Upper lobe of right lung (tissue), 1 donor: ENCODE data around the gene OTOF. TPM values are rescaled to one million over a fixed set of nuclear protein-coding genes. Genes with fewer than 3 reads are reported as not detected.

Experiments
- ATAC-seq: fragments of 200-7000 bp; cut with Tn5 transposase; one replicate; pipeline ENCODE4 v1.9.1; 2020; ENCODE audit warnings: mild to moderate bottlenecking, moderate library complexity
- DNase-seq: peaks from one replicate; pipeline ENCODE4 v3.0.0-alpha.2; 2020
- H3K27ac ChIP-seq: fragments of 200-600 bp; one replicate; pipeline ENCODE4 v1.8.0; 2022
- H3K27me3 ChIP-seq: fragments of 200-600 bp; one replicate; pipeline ENCODE4 v1.8.0; 2022; ENCODE audit warnings: mild to moderate bottlenecking
- H3K36me3 ChIP-seq: fragments of 200-600 bp; one replicate; pipeline ENCODE4 v1.8.0; 2022
- H3K4me1 ChIP-seq: fragments of 200-600 bp; one replicate; pipeline ENCODE4 v1.8.0; 2022
- H3K4me3 ChIP-seq: fragments of 200-600 bp; one replicate; pipeline ENCODE4 v1.8.0; 2022; ENCODE audit warnings: mild to moderate bottlenecking
- H3K9me3 ChIP-seq: fragments of 200-600 bp; one replicate; pipeline ENCODE4 v1.8.0; 2022
- CTCF ChIP-seq: fragments of 200-600 bp; IDR thresholded peaks from one replicate; pipeline ENCODE4 v1.8.0; 2022; ENCODE audit warnings: antibody characterized with exemption
- intact Hi-C: fragments of 100-400 bp; cut with DNase I; formaldehyde crosslinking; loops from one replicate; pipeline ENCODE4 v1.11.0; 2022
- total RNA-seq: library from RNA; stranded (reverse); fragmentation: NEBNext Ultra II Directional; extraction: Animal tissue kit (Norgen Biotek cat#: 25700); gene quantifications from one replicate; pipeline ENCODE4 v1.2.1, GENCODE V29; 2021
- donor health status: DM: no; HTN: yes; CAD: no; lungs with severe emphysema.

Gene OTOF
- total RNA-seq, 1 donor from 2014 or later = 0.69 TPM

- no peaks in the 10 kb centered on the region for H3K36me3 ChIP-seq
- DNase-seq = peak; percentile 21
- ATAC-seq = no peak
- no peak for TF ChIP-seq CTCF
- intact Hi-C loops = no loop called here
- peaks cover 10% of the 10 kb centered on the region for H3K27me3 ChIP-seq
- no peaks in the 10 kb centered on the region for H3K4me1 ChIP-seq
- no peak overlapping the region for H3K4me3 ChIP-seq
- H3K9me3 ChIP-seq = no peaks in the 10 kb centered on the region
- H3K27ac ChIP-seq = no peak overlapping the region
Measured at GRCh38 chr2:26522325-26522724, 44.4 kb upstream of the OTOF start.

- Histone ChIP-seq H3K4me3 (no peak overlapping the region), H3K36me3 (no peaks in the 10 kb centered on the region), H3K4me1 (no peaks in the 10 kb centered on the region), H3K27ac (no peak overlapping the region), H3K9me3 (no peaks in the 10 kb centered on the region), H3K27me3 (peaks cover 6% of the 10 kb centered on the region)
- no peak for TF ChIP-seq CTCF
- intact Hi-C loops = no loop called here
- no peak for ATAC-seq
- peak; percentile 10 for DNase-seq
Measured at GRCh38 chr2:26521913-26522180, 43.9 kb upstream of the OTOF start.

GRCh38 chr2:26521054-26521912, 43.4 kb upstream of the OTOF start:
- no peaks in the 10 kb centered on the region for H3K4me1 ChIP-seq
- no peaks in the 10 kb centered on the region for H3K9me3 ChIP-seq
- H3K4me3 ChIP-seq = no peak overlapping the region
- intact Hi-C loops = no loop called here
- peak; percentile 16 for DNase-seq
- H3K27ac ChIP-seq = no peak overlapping the region
- H3K27me3 ChIP-seq = peaks cover 5% of the 10 kb centered on the region
- no peaks in the 10 kb centered on the region for H3K36me3 ChIP-seq
- ATAC-seq = no peak
- no peak for TF ChIP-seq CTCF

GRCh38 chr2:26520148-26520449, 42.2 kb upstream of the OTOF start:
- Histone ChIP-seq H3K27me3 (peaks cover 5% of the 10 kb centered on the region), H3K9me3 (no peaks in the 10 kb centered on the region), H3K4me1 (no peaks in the 10 kb centered on the region), H3K36me3 (no peaks in the 10 kb centered on the region), H3K4me3 (no peak overlapping the region), H3K27ac (no peak overlapping the region)
- intact Hi-C loops = no loop called here
- no peak for TF ChIP-seq CTCF
- ATAC-seq (no peak), DNase-seq (no peak)

GRCh38 chr2:26519396-26520147, 41.6 kb upstream of the OTOF start:
- no peak for DNase-seq
- Histone ChIP-seq H3K4me3 (no peak overlapping the region), H3K4me1 (no peaks in the 10 kb centered on the region), H3K27ac (no peak overlapping the region), H3K36me3 (no peaks in the 10 kb centered on the region), H3K27me3 (peaks cover 5% of the 10 kb centered on the region), H3K9me3 (no peaks in the 10 kb centered on the region)
- intact Hi-C loops = no loop called here
- no peak for TF ChIP-seq CTCF
- ATAC-seq = no peak
